Mesenchymal stem cell (in vitro differentiated cells and primary cell): ENCODE measurements around the gene MMD2.
A peak's percentile ranks its signal among the peaks of the same experiment; 100 is the strongest.

ENCODE experiments used
- DNase-seq: peaks from one replicate; pipeline ENCODE4 v3.0.0-alpha.2; 2013
- H2AFZ ChIP-seq: one replicate; pipeline ENCODE4 v1.6.1; 2013; ENCODE audit warnings: low read depth, mild to moderate bottlenecking, control low read depth, inconsistent platforms, low read length, moderate library complexity
- H2AK5ac ChIP-seq: 2 replicates; pipeline ENCODE4 v1.6.1; 2013; ENCODE audit warnings: low read length, moderate library complexity, mild to moderate bottlenecking, inconsistent platforms; ENCODE audit not compliant: severe bottlenecking
- H2BK120ac ChIP-seq: one replicate; pipeline ENCODE4 v1.6.1; 2013; ENCODE audit warnings: low read depth, mild to moderate bottlenecking, inconsistent platforms, low read length, moderate library complexity
- H2BK12ac ChIP-seq, 2 experiments: one replicate each; pipeline ENCODE4 v1.6.1; 2013; ENCODE audit warnings: inconsistent platforms in 2 of 2, low read length in 2 of 2, mild to moderate bottlenecking in 2 of 2, moderate library complexity in 2 of 2, control low read depth in 1 of 2
- H2BK15ac ChIP-seq: one replicate; pipeline ENCODE4 v1.6.1; 2013; ENCODE audit warnings: mild to moderate bottlenecking, low read depth, inconsistent platforms; ENCODE audit not compliant: poor library complexity, severe bottlenecking
- H2BK5ac ChIP-seq: 2 replicates; pipeline ENCODE4 v1.6.1; 2013; ENCODE audit warnings: low read depth, mild to moderate bottlenecking, low read length, control low read depth, inconsistent platforms; ENCODE audit not compliant: poor library complexity, severe bottlenecking
- H3K14ac ChIP-seq, 2 experiments: one replicate each; pipeline ENCODE4 v1.6.1; 2013; ENCODE audit warnings: inconsistent platforms in 2 of 2, low read length in 2 of 2, control low read depth in 1 of 2, mild to moderate bottlenecking in 1 of 2, moderate library complexity in 1 of 2
- H3K18ac ChIP-seq, 2 experiments: one replicate each; pipeline ENCODE4 v1.6.1; 2013; ENCODE audit warnings: inconsistent platforms in 2 of 2, low read length in 2 of 2, control low read depth in 1 of 2, low read depth in 1 of 2, mild to moderate bottlenecking in 1 of 2
- H3K23ac ChIP-seq, 2 experiments: one replicate each; pipeline ENCODE4 v1.6.1; 2013; ENCODE audit warnings: inconsistent platforms in 2 of 2, low read length in 2 of 2, mild to moderate bottlenecking in 2 of 2, moderate library complexity in 2 of 2, control low read depth in 1 of 2
- H3K27ac ChIP-seq: 2 replicates; pipeline ENCODE4 v1.5.1; 2013; ENCODE audit warnings: mild to moderate bottlenecking, moderate library complexity, low read length, control low read depth, inconsistent platforms; ENCODE audit not compliant: poor library complexity, severe bottlenecking
- H3K27me3 ChIP-seq, 2 experiments: 2 replicates each; pipeline versions ENCODE4 v1.6.1 to v1.7.0; 2013; ENCODE audit warnings: low read length in 2 of 2, mild to moderate bottlenecking in 2 of 2, moderate library complexity in 2 of 2, control low read depth in 1 of 2, inconsistent platforms in 1 of 2; ENCODE audit not compliant: control insufficient read depth in 1 of 2, insufficient read depth in 1 of 2
- H3K36me3 ChIP-seq, 2 experiments: 2 replicates each; pipeline versions ENCODE4 v1.6.1 to v1.7.0; 2013; ENCODE audit warnings: low read length in 2 of 2, control low read depth in 1 of 2, inconsistent platforms in 1 of 2, low read depth in 1 of 2, mild to moderate bottlenecking in 1 of 2; ENCODE audit not compliant: insufficient read depth in 2 of 2, control insufficient read depth in 1 of 2
- H3K4ac ChIP-seq, 2 experiments: one replicate each; pipeline ENCODE4 v1.6.1; 2013; ENCODE audit warnings: inconsistent platforms in 2 of 2, low read length in 2 of 2, mild to moderate bottlenecking in 2 of 2, moderate library complexity in 2 of 2, control low read depth in 1 of 2, low read depth in 1 of 2
- H3K4me1 ChIP-seq: 2 replicates; pipeline ENCODE4 v1.6.1; 2013; ENCODE audit warnings: low read depth, low read length, control low read depth; ENCODE audit not compliant: control insufficient read depth, insufficient read depth
- H3K4me2 ChIP-seq: 2 replicates; pipeline ENCODE4 v1.6.1; 2013; ENCODE audit warnings: low read length, mild to moderate bottlenecking, inconsistent platforms; ENCODE audit not compliant: poor library complexity, severe bottlenecking
- H3K4me3 ChIP-seq, 2 experiments: 2 replicates each; pipeline versions ENCODE4 v1.5.1 to v1.7.0; 2013; ENCODE audit warnings: low read length in 2 of 2, mild to moderate bottlenecking in 2 of 2, control low read depth in 1 of 2, low read depth in 1 of 2; ENCODE audit not compliant: insufficient read depth in 1 of 2
- H3K79me1 ChIP-seq: replicated peaks from 2 replicates; pipeline ENCODE4 v1.6.1; 2013; ENCODE audit warnings: mild to moderate bottlenecking, control low read depth, low read length, inconsistent platforms; ENCODE audit not compliant: poor library complexity, severe bottlenecking
- H3K9ac ChIP-seq: 2 replicates; pipeline ENCODE4 v1.7.0; 2013; ENCODE audit warnings: mild to moderate bottlenecking, low read length, moderate library complexity
- H3K9me3 ChIP-seq: 2 replicates; pipeline ENCODE4 v1.7.0; 2013; ENCODE audit warnings: mild to moderate bottlenecking, low read length; ENCODE audit not compliant: control insufficient read depth
- H4K8ac ChIP-seq: one replicate; pipeline ENCODE4 v1.6.1; 2013; ENCODE audit warnings: inconsistent platforms, mild to moderate bottlenecking, low read length, moderate library complexity
- H4K91ac ChIP-seq: one replicate; pipeline ENCODE4 v1.6.1; 2013; ENCODE audit warnings: mild to moderate bottlenecking, low read length, inconsistent platforms
- WGBS: methylation state at CpG from one replicate; pipeline ENCODE4 v1.1.7; 2013; ENCODE audit warnings: mixed read lengths; 5-methylcytosine and 5-hydroxymethylcytosine counted together

The MMD2 gene

DNA sequence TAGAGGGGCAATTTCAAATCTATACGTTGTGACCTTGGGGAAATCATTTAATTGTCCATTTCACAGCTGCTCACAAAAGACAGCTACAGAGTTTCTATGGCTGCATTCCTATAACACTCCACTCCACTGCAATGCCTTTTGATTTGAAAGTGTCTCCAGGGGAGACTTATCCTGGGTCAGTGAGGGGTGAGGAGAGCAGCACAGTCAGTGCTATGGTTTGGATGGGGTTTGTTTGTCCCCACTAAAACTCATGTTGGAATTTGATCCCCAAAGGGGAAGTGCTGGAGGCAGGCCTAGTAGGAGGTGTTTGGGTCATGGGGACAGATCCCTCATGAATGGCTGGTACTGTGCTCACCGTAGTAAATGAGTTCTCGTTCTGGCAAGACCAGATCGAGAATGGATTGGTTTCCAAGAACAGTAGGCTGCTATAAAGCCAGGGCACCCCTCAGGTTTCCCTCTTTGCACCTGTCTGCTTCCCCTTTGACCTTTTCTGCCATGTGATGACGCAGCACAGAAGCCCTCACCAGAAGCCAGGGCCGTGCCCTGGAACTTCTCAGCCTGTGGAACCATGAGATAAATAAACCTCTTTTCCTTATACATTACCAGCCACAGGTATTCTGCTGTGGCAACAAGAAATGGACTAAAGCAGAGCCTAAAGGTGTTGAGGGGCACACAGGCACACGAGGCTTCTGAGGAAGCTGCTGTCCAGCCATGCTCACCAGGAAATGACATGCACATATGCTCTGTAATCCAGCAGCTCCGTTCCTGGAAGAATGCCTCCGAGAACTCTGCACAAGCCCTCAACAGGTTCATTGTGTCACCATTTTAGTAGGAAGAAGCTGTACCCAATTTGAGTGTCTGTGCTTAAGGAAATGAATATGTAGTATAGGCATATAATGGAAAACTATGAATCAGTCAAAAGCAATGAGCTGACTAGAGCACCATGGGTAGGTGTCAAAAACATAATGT, 92.2 kb downstream of the MMD2 start:
- Histone ChIP-seq H4K91ac (no peak overlapping the region), H3K36me3 (no peaks in the 10 kb centered on the region), H3K4me3 (peak overlapping the region in 1 of 2 experiments; percentile 9), H2AFZ (no peak overlapping the region), H3K4ac (no peak overlapping the region), H3K27ac (no peak overlapping the region), H2BK120ac (no peak overlapping the region), H3K4me1 (peaks cover 5% of the 10 kb centered on the region), H2AK5ac (no peak overlapping the region), H4K8ac (no peak overlapping the region), H3K9me3 (peaks cover 13% of the 10 kb centered on the region), H2BK12ac (no peak overlapping the region), H3K27me3 (peaks cover 4 to 10% of the 10 kb centered on the region in 2 experiments), H3K14ac (no peak overlapping the region), H3K18ac (no peak overlapping the region), H3K79me1 (no peaks in the 10 kb centered on the region), H3K4me2 (no peak overlapping the region), H3K23ac (no peak overlapping the region), H2BK5ac (no peak overlapping the region), H3K9ac (no peak overlapping the region), H2BK15ac (no peak overlapping the region)
- DNase-seq, result no peak
- 75% methylated on average over 8 of the region's 9 CpGs for WGBS

DNA sequence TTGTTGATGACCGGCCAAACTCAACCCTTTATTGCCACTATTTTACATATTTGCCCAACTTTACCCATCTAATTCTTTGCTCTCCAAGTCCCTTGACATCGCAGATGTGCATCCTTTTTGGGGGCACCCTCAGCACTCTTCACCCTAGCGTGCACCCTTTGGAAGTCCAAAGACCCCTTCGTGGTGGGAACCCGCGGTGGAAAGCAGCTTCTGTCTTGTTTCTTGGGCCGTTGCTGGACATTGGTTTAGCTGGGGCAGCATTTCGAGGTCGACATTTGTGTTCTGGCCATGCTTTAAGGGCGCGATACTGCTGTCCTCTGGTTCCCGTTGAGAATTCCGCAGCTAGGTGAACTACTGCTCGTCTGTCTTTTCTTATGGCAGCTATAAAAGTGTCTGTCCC, 96.8 kb downstream of the MMD2 start:
- no peaks in the 10 kb centered on the region for H3K36me3 ChIP-seq
- H2BK120ac ChIP-seq, result no peak overlapping the region
- H3K79me1 ChIP-seq, result no peaks in the 10 kb centered on the region
- peaks cover 13% of the 10 kb centered on the region for H3K9me3 ChIP-seq
- H2BK5ac ChIP-seq, result no peak overlapping the region
- H3K14ac ChIP-seq, result no peak overlapping the region
- H3K4me3 ChIP-seq, result no peak overlapping the region
- peaks cover 11 to 19% of the 10 kb centered on the region in 2 experiments for H3K27me3 ChIP-seq
- no peak overlapping the region for H4K8ac ChIP-seq
- no peak overlapping the region for H2BK15ac ChIP-seq
- H3K4ac ChIP-seq, result no peak overlapping the region
- peak overlapping the region; percentile 24 for H3K9ac ChIP-seq
- H3K27ac ChIP-seq, result no peak overlapping the region
- no peak overlapping the region for H2AFZ ChIP-seq
- H3K23ac ChIP-seq, result no peak overlapping the region
- no peak overlapping the region for H3K4me2 ChIP-seq
- H2BK12ac ChIP-seq, result no peak overlapping the region
- WGBS, result 91% methylated on average over 14 of the region's 14 CpGs
- no peak overlapping the region for H3K18ac ChIP-seq
- H4K91ac ChIP-seq, result no peak overlapping the region
- no peak for DNase-seq
- H3K4me1 ChIP-seq, result no peaks in the 10 kb centered on the region
- H2AK5ac ChIP-seq, result no peak overlapping the region

DNA sequence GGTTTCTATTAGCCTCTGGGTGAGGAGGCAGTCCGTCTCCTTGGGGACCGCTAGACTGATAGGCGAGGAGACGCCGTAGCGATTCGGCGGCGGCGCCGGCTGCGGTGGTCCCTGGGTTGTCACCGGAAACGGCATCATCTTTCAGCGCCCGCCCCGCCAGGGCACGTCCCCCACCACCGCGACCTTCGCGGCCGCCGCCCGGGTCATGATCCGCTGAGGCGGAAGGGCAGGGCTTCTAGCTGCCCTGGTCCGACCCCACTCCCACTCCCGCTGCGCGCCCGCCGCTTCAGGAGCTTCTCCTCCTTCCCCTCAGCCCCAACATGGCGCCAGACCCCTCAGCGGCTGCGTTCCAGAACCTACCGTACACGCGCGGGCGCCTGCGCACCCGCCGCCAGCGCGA, 97.3 kb downstream of the MMD2 start, which contains the start of gene PAPOLB:
Gene PAPOLB (minus strand): TSS at position 358 of the 400 bp plus-strand sequence. CDS start 220 bp downstream, at position 138.
- Histone ChIP-seq H3K14ac (no peak within 1 kb of the TSS), H3K4me1 (no peaks in the 10 kb centered on the region), H2AK5ac (no peak within 1 kb of the TSS), H3K23ac (no peak within 1 kb of the TSS), H3K79me1 (no peaks in the 10 kb centered on the region), H2BK120ac (no peak within 1 kb of the TSS), H2BK5ac (no peak within 1 kb of the TSS), H3K9ac (peak within 1 kb of the TSS; percentile 24), H3K27me3 (peaks cover 11 to 19% of the 10 kb centered on the region in 2 experiments), H3K4ac (no peak within 1 kb of the TSS), H2BK12ac (no peak within 1 kb of the TSS), H4K91ac (no peak within 1 kb of the TSS), H3K4me2 (no peak within 1 kb of the TSS), H3K27ac (no peak within 1 kb of the TSS), H3K18ac (no peak within 1 kb of the TSS), H3K36me3 (no peaks in the 10 kb centered on the region), H4K8ac (no peak within 1 kb of the TSS), H3K4me3 (no peak within 1 kb of the TSS), H2BK15ac (no peak within 1 kb of the TSS), H3K9me3 (peaks cover 13% of the 10 kb centered on the region), H2AFZ (no peak within 1 kb of the TSS)
- no peak for DNase-seq
- 97% methylated on average over 37 of the region's 46 CpGs for WGBS

DNA sequence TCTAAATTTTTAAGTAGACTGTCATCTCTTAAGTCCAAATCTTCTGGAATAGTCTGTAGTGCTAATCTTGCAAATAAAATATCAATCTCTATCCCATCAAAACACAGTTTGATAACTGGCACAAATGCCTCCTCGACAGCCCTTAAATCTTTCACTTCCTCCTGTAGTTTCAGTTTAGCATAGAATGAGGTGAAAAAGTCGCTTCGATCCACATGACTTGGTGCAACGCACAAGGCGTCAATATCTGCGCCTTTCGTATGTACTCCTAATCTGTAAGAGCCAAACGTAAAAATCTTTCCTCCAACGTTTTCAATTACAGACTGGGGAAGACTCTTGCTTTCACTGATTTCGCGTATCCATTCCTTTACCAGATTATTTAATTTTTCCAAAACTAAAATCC, 97.8 kb downstream of the MMD2 start:
- WGBS, result 93% methylated on average over 11 of the region's 11 CpGs

More for the DNA sequence above, 97.8 kb downstream of the MMD2 start:
- Histone ChIP-seq H3K4me1 (no peaks in the 10 kb centered on the region), H3K14ac (no peak overlapping the region), H3K9me3 (peaks cover 13% of the 10 kb centered on the region), H2BK120ac (no peak overlapping the region), H4K8ac (no peak overlapping the region), H3K27me3 (peaks cover 11 to 19% of the 10 kb centered on the region in 2 experiments), H2BK5ac (no peak overlapping the region), H3K23ac (no peak overlapping the region), H4K91ac (no peak overlapping the region), H3K36me3 (no peaks in the 10 kb centered on the region), H2BK12ac (no peak overlapping the region), H3K4me2 (no peak overlapping the region), H3K18ac (no peak overlapping the region), H3K4me3 (no peak overlapping the region), H2AK5ac (no peak overlapping the region), H3K27ac (no peak overlapping the region), H2BK15ac (no peak overlapping the region), H3K79me1 (no peaks in the 10 kb centered on the region), H3K4ac (no peak overlapping the region), H2AFZ (no peak overlapping the region), H3K9ac (no peak overlapping the region)
- no peak for DNase-seq
